Endothelial cell of umbilical vein (primary cell): Measurements from ENCODE around the gene VWC2. TPM values are rescaled to one million over a fixed set of nuclear protein-coding genes. Genes with fewer than 3 reads are reported as not detected.

Source experiments
- BruUV-seq: library from RNA; stranded (reverse); fragments of 400-500 nt; replicated peaks from 2 replicates; lab custom pipeline; 2021; lab: Mats Ljungman, UMichigan
- CTCF ChIA-PET: fragments of 300-600, 350-600 bp; sonication (Branson Sonifier 250); formaldehyde crosslinking; loops from one replicate; lab custom pipeline; 2021; ENCODE audit warnings: antibody characterized with exemption, inconsistent platforms; lab: Charles Lee
- POLR2A ChIA-PET: fragments of 300-600, 350-600 bp; sonication (Branson Sonifier 250); formaldehyde crosslinking; loops from one replicate; lab custom pipeline; 2021; ENCODE audit warnings: antibody characterized with exemption, inconsistent platforms; lab: Charles Lee
- DNase-seq: peaks from one replicate; pipeline ENCODE4 v3.0.0-alpha.2; 2011; ENCODE audit warnings: low read depth, low spot score
- FAIRE-seq: peaks from 2 replicates; lab custom pipeline; 2011; peaks lifted over from hg19 to GRCh38; lab: Jason Lieb, UNC
- H2AFZ ChIP-seq: 2 replicates; pipeline ENCODE4 v1.6.0; 2012; ENCODE audit warnings: low read depth, low read length, control low read depth, inconsistent platforms
- H3K27ac ChIP-seq: 2 replicates; pipeline ENCODE4 v1.5.1; 2011; ENCODE audit warnings: low read depth, mild to moderate bottlenecking, control low read depth, low read length, moderate library complexity; ENCODE audit not compliant: insufficient read depth
- H3K27me3 ChIP-seq, 2 experiments: 2 replicates each; pipeline versions ENCODE4 v1.6.0 to v1.6.1; 2011; ENCODE audit warnings: low read length in 2 of 2, mixed read lengths in 1 of 2; ENCODE audit not compliant: control insufficient read depth in 2 of 2, insufficient read depth in 2 of 2
- H3K36me3 ChIP-seq, 2 experiments: 2 replicates in 1 of 2; 3 replicates in 1 of 2; pipeline ENCODE4 v1.5.1; 2011; ENCODE audit warnings: low read length in 2 of 2, mild to moderate bottlenecking in 1 of 2, moderate library complexity in 1 of 2; ENCODE audit not compliant: control insufficient read depth in 2 of 2, insufficient read depth in 2 of 2; ENCODE audit errors: extremely low read depth in 1 of 2
- H3K4me1 ChIP-seq: 3 replicates; pipeline ENCODE4 v1.5.1; 2011; ENCODE audit warnings: mild to moderate bottlenecking, low read length; ENCODE audit not compliant: control insufficient read depth, insufficient read depth; ENCODE audit errors: extremely low read depth
- H3K4me2 ChIP-seq: 2 replicates; pipeline ENCODE4 v1.6.1; 2011; ENCODE audit warnings: low read length, control low read depth, mixed read lengths; ENCODE audit not compliant: insufficient read depth
- H3K4me3 ChIP-seq, 3 experiments: fragments of 200-600 bp in 1 of 3; sonication (generic), shearing (Covaris generic) in 1 of 3; replicated peaks in 1 of 3; 2 replicates each; pipeline ENCODE4 v1.5.1; 2011 to 2016; ENCODE audit warnings: control low read depth in 3 of 3, low read length in 3 of 3, mild to moderate bottlenecking in 2 of 3, inconsistent platforms in 1 of 3, low read depth in 1 of 3, moderate library complexity in 1 of 3; ENCODE audit not compliant: insufficient read depth in 1 of 3
- H3K79me2 ChIP-seq: 2 replicates; pipeline ENCODE4 v1.6.0; 2012; ENCODE audit warnings: low read length, inconsistent platforms; ENCODE audit not compliant: control insufficient read depth, insufficient read depth
- H3K9ac ChIP-seq: replicated peaks from 2 replicates; pipeline ENCODE3; 2011; ENCODE audit warnings: low read length, control low read depth; ENCODE audit not compliant: insufficient read depth; ENCODE audit errors: extremely low read depth
- H3K9me1 ChIP-seq: replicated peaks from 3 replicates; pipeline ENCODE4 v1.6.0; 2011; ENCODE audit warnings: mild to moderate bottlenecking, low read length; ENCODE audit not compliant: control insufficient read depth, insufficient read depth; ENCODE audit errors: extremely low read depth
- H3K9me3 ChIP-seq: replicated peaks from 2 replicates; pipeline ENCODE4 v1.5.1; 2012; ENCODE audit warnings: low read length, inconsistent platforms; ENCODE audit not compliant: control insufficient read depth, insufficient read depth
- H4K20me1 ChIP-seq: replicated peaks from 2 replicates; pipeline ENCODE3; 2011; ENCODE audit warnings: mild to moderate bottlenecking, low read length; ENCODE audit not compliant: control insufficient read depth, insufficient read depth; ENCODE audit errors: extremely low read depth
- CTCF ChIP-seq, 2 donors: IDR thresholded peaks; 1 replicate in 1 of 2; 2 replicates in 1 of 2; pipeline ENCODE4 v1.5.1; 2011; ENCODE audit warnings: low read length in 2 of 2, mild to moderate bottlenecking in 2 of 2, moderate library complexity in 2 of 2, control low read depth in 1 of 2, inconsistent platforms in 1 of 2, low read depth in 1 of 2; ENCODE audit not compliant: insufficient read depth in 1 of 2; ENCODE audit errors: extremely low read depth in 1 of 2
- EZH2 ChIP-seq: IDR thresholded peaks from 2 replicates; pipeline ENCODE4 v1.6.1; 2012; ENCODE audit warnings: borderline replicate concordance, low read depth, mild to moderate bottlenecking, moderate library complexity, low read length, inconsistent platforms; ENCODE audit not compliant: severe bottlenecking
- FOS ChIP-seq: IDR thresholded peaks from 2 replicates; pipeline ENCODE4 v1.6.1; 2011; ENCODE audit warnings: mild to moderate bottlenecking, low read length, moderate library complexity, borderline replicate concordance; ENCODE audit not compliant: insufficient read depth
- GATA2 ChIP-seq: IDR thresholded peaks from 2 replicates; pipeline ENCODE4 v1.7.0; 2011; ENCODE audit warnings: low read depth, mild to moderate bottlenecking, moderate library complexity, mixed read lengths, low read length; ENCODE audit not compliant: insufficient read length, insufficient read depth
- JUN ChIP-seq: IDR thresholded peaks from 2 replicates; pipeline ENCODE4 v1.6.1; 2011; ENCODE audit warnings: borderline replicate concordance, low read depth; ENCODE audit not compliant: insufficient read length, insufficient read depth
- MAX ChIP-seq: IDR thresholded peaks from 2 replicates; pipeline ENCODE4 v1.6.1; 2011; ENCODE audit not compliant: insufficient read depth, insufficient read length
- MYC ChIP-seq: IDR thresholded peaks from one replicate; pipeline ENCODE4 v1.6.1; 2011; ENCODE audit warnings: mild to moderate bottlenecking, low read depth, low read length
- POLR2A ChIP-seq: IDR thresholded peaks from 2 replicates; pipeline ENCODE4 v1.6.1; 2012; ENCODE audit warnings: low read depth, mild to moderate bottlenecking, control low read depth, low read length
- POLR2AphosphoS5 ChIP-seq: IDR thresholded peaks from 2 replicates; pipeline ENCODE4 v1.6.1; 2012; ENCODE audit warnings: low read depth, mild to moderate bottlenecking, control low read depth, low read length, moderate library complexity; ENCODE audit not compliant: insufficient read depth
- dilution Hi-C: fragments of 300-500 bp; cut with MboI; formaldehyde crosslinking; loops from one replicate; pipeline ENCODE4 v1.15.0; 2019; ENCODE audit warnings: low sequenced_read_pairs; ENCODE audit not compliant: extremely low pct_ligation_motif_present
- intact Hi-C: fragments of 100-400 bp; cut with micrococcal nuclease; formaldehyde crosslinking; loops from one replicate; pipeline ENCODE4 v1.10.0; 2022
- polyA plus RNA-seq, 4 experiments: library from polyadenylated mRNA; depleted of rRNA in 3 of 4; stranded (reverse) in 3 of 4; unstranded in 1 of 4; fragments of >200 nt; gene quantifications; 2 replicates each; pipeline versions ENCODE4 v1.2.1 to v1.2.3, GENCODE V29; 2011 to 2012; ENCODE audit warnings: missing spikeins in 1 of 4
- total RNA-seq: library from RNA; stranded (reverse); gene quantifications from 2 replicates; pipeline ENCODE4 v1.2.3, GENCODE V29; 2021

Gene VWC2
- total and polyA plus RNA-seq, 2 donors (not counting 3 experiments of a cell fraction or from before 2014, with no cell fraction given), result not detected

DNA sequence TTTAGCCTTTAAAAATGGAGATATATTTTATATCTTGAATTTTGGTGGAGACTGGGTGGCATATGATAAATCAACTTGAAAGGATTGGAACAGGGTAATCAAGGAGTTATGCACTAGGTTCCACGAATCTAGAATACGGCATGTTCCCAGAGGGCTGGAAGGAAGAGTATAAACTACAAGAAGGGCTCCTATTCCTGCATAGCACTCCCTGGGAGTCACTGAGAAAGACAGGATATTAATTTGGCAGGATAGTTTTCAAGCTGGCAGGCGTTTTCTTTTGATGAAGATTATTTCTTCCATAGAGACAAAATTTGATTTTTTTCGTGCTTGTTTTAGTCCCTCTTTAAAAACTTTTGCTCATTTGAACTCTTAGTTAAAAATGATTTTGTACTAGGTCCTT lies 119.7 kb downstream of the VWC2 start:
- ChIA-PET CTCF (no interaction called here), POLR2A (no interaction called here)
- H3K9ac ChIP-seq, result no peak overlapping the region
- intact Hi-C loops (no loop called here), dilution Hi-C loops (no loop called here)
- no peak overlapping the region for H3K27ac ChIP-seq
- no peaks in the 10 kb centered on the region for H3K79me2 ChIP-seq
- no peaks in the 10 kb centered on the region for H3K27me3 ChIP-seq
- no peaks in the 10 kb centered on the region for H3K4me1 ChIP-seq
- no peak overlapping the region for H3K4me2 ChIP-seq
- no peak overlapping the region for H2AFZ ChIP-seq
- H3K9me3 ChIP-seq, result no peaks in the 10 kb centered on the region
- no peaks in the 10 kb centered on the region for H3K9me1 ChIP-seq
- TF ChIP-seq POLR2A (no peak), FOS (no peak), MAX (no peak), CTCF (IDR thresholded peaks at IDR 0.05; ENCODE audit: extremely low read depth in 1 of 2, insufficient read depth in 1 of 2, low read depth in 1 of 2, low read length in 2 of 2) (no peak), EZH2 (no peak), JUN (no peak), MYC (no peak)
- H4K20me1 ChIP-seq, result no peaks in the 10 kb centered on the region
- FAIRE-seq (no peak), DNase-seq (no peak)
- H3K36me3 ChIP-seq, result no peaks in the 10 kb centered on the region
- no TSS peak for BruUV-seq
- no peak overlapping the region for H3K4me3 ChIP-seq

- Histone ChIP-seq H4K20me1 (no peaks in the 10 kb centered on the region), H3K4me1 (no peaks in the 10 kb centered on the region), H3K9me1 (no peaks in the 10 kb centered on the region), H3K9ac (no peak overlapping the region), H3K4me2 (no peak overlapping the region), H3K27me3 (no peaks in the 10 kb centered on the region), H2AFZ (no peak overlapping the region), H3K4me3 (no peak overlapping the region), H3K9me3 (no peaks in the 10 kb centered on the region), H3K36me3 (no peaks in the 10 kb centered on the region), H3K79me2 (no peaks in the 10 kb centered on the region), H3K27ac (no peak overlapping the region)
- CTCF ChIA-PET, result no interaction called here
- no TSS peak for BruUV-seq
- no peak for FAIRE-seq
- POLR2A ChIA-PET, result no interaction called here
- TF ChIP-seq MYC, result no peak
- TF ChIP-seq EZH2, result no peak
- TF ChIP-seq MAX, result no peak
- TF ChIP-seq FOS, result no peak
- no peak for TF ChIP-seq CTCF (IDR thresholded peaks at IDR 0.05; ENCODE audit: extremely low read depth in 1 of 2, insufficient read depth in 1 of 2, low read depth in 1 of 2, low read length in 2 of 2)
- TF ChIP-seq GATA2, result no peak
- TF ChIP-seq POLR2A, result no peak
- TF ChIP-seq POLR2AphosphoS5, result no peak
- no peak for TF ChIP-seq JUN
- no peak for DNase-seq
- dilution Hi-C loops, result no loop called here
- intact Hi-C loops, result no loop called here
Observed at GRCh38 chr7:49894543-49894942, 121.1 kb downstream of the VWC2 start.
